Natural killer cell (primary cell): ENCODE data around the gene ARL15. TPM values are rescaled to one million over a fixed set of nuclear protein-coding genes. Genes with fewer than 3 reads are reported as not detected.

Experiments used
- ATAC-seq, 3 donors: fragments of 150-1000 bp in 2 of 3; fragments of 200-7000 bp in 1 of 3; cut with Tn5 transposase; 1 replicate in 1 of 3; 2 replicates in 2 of 3; pipeline ENCODE4 v1.10.0; 2021; ENCODE audit warnings: mild to moderate bottlenecking in 2 of 3, moderate library complexity in 2 of 3
- DNase-seq, 2 donors: peaks; one replicate each; pipeline versions ENCODE4 v3.0.0 to v3.0.0-alpha.2; 2013 to 2021; ENCODE audit warnings: mixed read lengths in 1 of 2
- H3K27ac ChIP-seq: one replicate; pipeline ENCODE4 v1.5.1; 2013; ENCODE audit warnings: mild to moderate bottlenecking, low read length
- H3K27me3 ChIP-seq: one replicate; pipeline ENCODE4 v1.6.1; 2013; ENCODE audit warnings: low read length; ENCODE audit not compliant: control insufficient read depth, insufficient read depth
- H3K36me3 ChIP-seq: one replicate; pipeline ENCODE4 v1.6.1; 2013; ENCODE audit warnings: low read length; ENCODE audit not compliant: control insufficient read depth, insufficient read depth
- H3K4me1 ChIP-seq: one replicate; pipeline ENCODE4 v1.6.1; 2013; ENCODE audit warnings: low read length; ENCODE audit not compliant: control insufficient read depth, insufficient read depth
- H3K4me3 ChIP-seq: one replicate; pipeline ENCODE4 v1.5.1; 2013; ENCODE audit warnings: low read length
- H3K9me3 ChIP-seq: one replicate; pipeline ENCODE4 v1.6.1; 2013; ENCODE audit warnings: low read length; ENCODE audit not compliant: control insufficient read depth, insufficient read depth
- H3K27ac Mint-ChIP-seq, 2 donors: one replicate each; pipeline ENCODE4 v1.8.0; 2022; ENCODE audit warnings: mild to moderate bottlenecking in 2 of 2, mixed read lengths in 2 of 2, moderate library complexity in 1 of 2
- H3K27me3 Mint-ChIP-seq, 2 donors: one replicate each; pipeline ENCODE4 v1.8.0; 2022; ENCODE audit warnings: low read depth in 2 of 2, mixed read lengths in 2 of 2
- H3K36me3 Mint-ChIP-seq: one replicate; pipeline ENCODE4 v1.8.0; 2022; ENCODE audit warnings: mixed read lengths
- H3K4me1 Mint-ChIP-seq, 2 donors: one replicate each; pipeline ENCODE4 v1.8.0; 2022; ENCODE audit warnings: mixed read lengths in 2 of 2
- H3K4me3 Mint-ChIP-seq: one replicate; pipeline ENCODE4 v1.8.0; 2022; ENCODE audit warnings: mild to moderate bottlenecking, moderate library complexity, mixed read lengths
- H3K9me3 Mint-ChIP-seq, 2 donors: one replicate each; pipeline ENCODE4 v1.8.0; 2022; ENCODE audit warnings: mixed read lengths in 2 of 2
- CTCF ChIP-seq: fragments of 200-600 bp; IDR thresholded peaks from one replicate; pipeline ENCODE4 v1.8.0; 2022; ENCODE audit warnings: antibody characterized with exemption
- WGBS: methylation state at CpG from one replicate; pipeline ENCODE4 v1.1.7; 2013; ENCODE audit warnings: missing lambda C conversion rate; ENCODE audit not compliant: insufficient coverage; 5-methylcytosine and 5-hydroxymethylcytosine counted together
- intact Hi-C: fragments of 100-400 bp; cut with micrococcal nuclease; formaldehyde crosslinking; loops from one replicate; pipeline ENCODE4 v1.14.2; 2022
- total RNA-seq, 4 donors: library from RNA; stranded (reverse); fragments of 120-200 nt in 1 of 4; gene quantifications; one replicate each; pipeline versions ENCODE4 v1.2.3 to v1.2.4, GENCODE V29; 2013 to 2022

ARL15 gene
- total RNA-seq, 3 donors from 2014 or later (not counting 1 experiment from before 2014, with no cell fraction given): 28.9 to 35.1 (median 33.1) TPM

GRCh38 chr5:54120473-54120872 is 189.9 kb downstream of the ARL15 start:
- no peak for ATAC-seq
- WGBS: 100% methylated on average over 2 of the region's 2 CpGs
- Histone ChIP-seq H3K27ac (no peak overlapping the region), H3K27me3 (no peaks in the 10 kb centered on the region), H3K4me3 (no peak overlapping the region), H3K36me3 (no peaks in the 10 kb centered on the region), H3K4me1 (no peaks in the 10 kb centered on the region), H3K9me3 (no peaks in the 10 kb centered on the region)
- Mint-ChIP-seq H3K4me3 (no peak overlapping the region), H3K27ac (no peak overlapping the region), H3K9me3 (no peaks in the 10 kb centered on the region), H3K27me3 (no peaks in the 10 kb centered on the region), H3K36me3 (no peaks in the 10 kb centered on the region), H3K4me1 (peaks cover 11 to 21% of the 10 kb centered on the region in 2 donors)
- intact Hi-C loops: no loop called here
- TF ChIP-seq CTCF: no peak
- no peak for DNase-seq

- intact Hi-C loops: no loop called here
- H3K27ac Mint-ChIP-seq: no peak overlapping the region
- H3K4me3 Mint-ChIP-seq: no peak overlapping the region
- 100% methylated on average over 1 of the region's 2 CpGs for WGBS
- Histone ChIP-seq H3K36me3 (no peaks in the 10 kb centered on the region), H3K9me3 (no peaks in the 10 kb centered on the region), H3K27me3 (no peaks in the 10 kb centered on the region), H3K4me3 (no peak overlapping the region), H3K27ac (no peak overlapping the region), H3K4me1 (no peaks in the 10 kb centered on the region)
- no peak for TF ChIP-seq CTCF
- H3K4me1 Mint-ChIP-seq: peaks cover 11 to 21% of the 10 kb centered on the region in 2 donors
- no peaks in the 10 kb centered on the region for H3K27me3 Mint-ChIP-seq
- H3K9me3 Mint-ChIP-seq: no peaks in the 10 kb centered on the region
- no peaks in the 10 kb centered on the region for H3K36me3 Mint-ChIP-seq
- ATAC-seq (no peak), DNase-seq (no peak)
Measured at GRCh38 chr5:54117957-54118356, 192.4 kb downstream of the ARL15 start.

- no peak for ATAC-seq
- H3K36me3 ChIP-seq: no peaks in the 10 kb centered on the region
- intact Hi-C loops: no loop called here
Measured at GRCh38 chr5:54115735-54116403, 194.5 kb downstream of the ARL15 start.

More at GRCh38 chr5:54115735-54116403, 194.5 kb downstream of the ARL15 start:
- Mint-ChIP-seq H3K27me3 (no peaks in the 10 kb centered on the region), H3K4me1 (peaks cover 6 to 15% of the 10 kb centered on the region in 2 donors), H3K4me3 (no peak overlapping the region), H3K9me3 (no peaks in the 10 kb centered on the region), H3K36me3 (no peaks in the 10 kb centered on the region), H3K27ac (no peak overlapping the region)
- 61% methylated on average over 3 of the region's 3 CpGs for WGBS
- Histone ChIP-seq H3K4me1 (no peaks in the 10 kb centered on the region), H3K4me3 (no peak overlapping the region), H3K27me3 (no peaks in the 10 kb centered on the region), H3K27ac (no peak overlapping the region), H3K9me3 (no peaks in the 10 kb centered on the region)
- DNase-seq: no peak
- TF ChIP-seq CTCF: no peak
